ENCODE measurements around the gene NKTR.

NKTR gene

GRCh38 chr3:42697289-42698051 is 97.0 kb downstream of the NKTR start:
- H3K4me3 ChIP-seq (ENCODE audit: low read depth, low read length), result no peak overlapping the region
- TF ChIP-seq, protein P1, sequence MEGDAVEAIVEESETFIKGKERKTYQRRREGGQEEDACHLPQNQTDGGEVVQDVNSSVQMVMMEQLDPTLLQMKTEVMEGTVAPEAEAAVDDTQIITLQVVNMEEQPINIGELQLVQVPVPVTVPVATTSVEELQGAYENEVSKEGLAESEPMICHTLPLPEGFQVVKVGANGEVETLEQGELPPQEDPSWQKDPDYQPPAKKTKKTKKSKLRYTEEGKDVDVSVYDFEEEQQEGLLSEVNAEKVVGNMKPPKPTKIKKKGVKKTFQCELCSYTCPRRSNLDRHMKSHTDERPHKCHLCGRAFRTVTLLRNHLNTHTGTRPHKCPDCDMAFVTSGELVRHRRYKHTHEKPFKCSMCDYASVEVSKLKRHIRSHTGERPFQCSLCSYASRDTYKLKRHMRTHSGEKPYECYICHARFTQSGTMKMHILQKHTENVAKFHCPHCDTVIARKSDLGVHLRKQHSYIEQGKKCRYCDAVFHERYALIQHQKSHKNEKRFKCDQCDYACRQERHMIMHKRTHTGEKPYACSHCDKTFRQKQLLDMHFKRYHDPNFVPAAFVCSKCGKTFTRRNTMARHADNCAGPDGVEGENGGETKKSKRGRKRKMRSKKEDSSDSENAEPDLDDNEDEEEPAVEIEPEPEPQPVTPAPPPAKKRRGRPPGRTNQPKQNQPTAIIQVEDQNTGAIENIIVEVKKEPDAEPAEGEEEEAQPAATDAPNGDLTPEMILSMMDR (IDR thresholded peaks at IDR 0.05; ENCODE audit: low read depth, low read length), result no peak
- in situ Hi-C loops (cut with HindIII; ENCODE audit: low sequenced_read_pairs), result no loop called here
- no peak for DNase-seq (ENCODE audit: low read depth, low spot score)

Measured in astrocyte of the spinal cord (primary cell).